ENCODE measurements around the gene B2M.
"Not testable (repeated sequence)": the region's sequence is repeated elsewhere in the genome, so short reads cannot be mapped to it uniquely, and the experiment has no call there.

B2M gene

DNA sequence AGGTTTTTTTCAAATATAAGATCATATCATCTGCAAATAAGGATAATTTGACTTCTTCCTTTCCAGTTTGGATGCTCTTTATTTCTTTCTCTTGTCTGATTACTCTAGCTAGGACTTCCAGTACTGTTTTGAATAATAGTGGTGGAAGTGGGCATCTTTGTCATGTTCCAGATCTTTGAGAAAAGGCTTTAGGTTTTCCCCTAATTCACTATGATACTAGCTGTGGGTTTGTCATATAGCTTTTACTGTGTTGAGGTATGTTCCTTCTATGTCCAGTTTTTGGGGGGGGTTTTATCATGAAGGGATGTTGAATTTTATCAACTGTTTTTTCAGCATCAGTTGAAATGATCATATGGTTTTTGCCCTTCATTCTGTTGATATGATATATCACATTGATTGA, 10.6 kb upstream of the B2M start:
- DNase-seq: not testable (repeated sequence)

GRCh38 chr15:44705986-44706385, 5.3 kb upstream of the B2M start:
- no peak for DNase-seq

GRCh38 chr15:44706401-44706800, 4.9 kb upstream of the B2M start:
- no peak for DNase-seq

DNA sequence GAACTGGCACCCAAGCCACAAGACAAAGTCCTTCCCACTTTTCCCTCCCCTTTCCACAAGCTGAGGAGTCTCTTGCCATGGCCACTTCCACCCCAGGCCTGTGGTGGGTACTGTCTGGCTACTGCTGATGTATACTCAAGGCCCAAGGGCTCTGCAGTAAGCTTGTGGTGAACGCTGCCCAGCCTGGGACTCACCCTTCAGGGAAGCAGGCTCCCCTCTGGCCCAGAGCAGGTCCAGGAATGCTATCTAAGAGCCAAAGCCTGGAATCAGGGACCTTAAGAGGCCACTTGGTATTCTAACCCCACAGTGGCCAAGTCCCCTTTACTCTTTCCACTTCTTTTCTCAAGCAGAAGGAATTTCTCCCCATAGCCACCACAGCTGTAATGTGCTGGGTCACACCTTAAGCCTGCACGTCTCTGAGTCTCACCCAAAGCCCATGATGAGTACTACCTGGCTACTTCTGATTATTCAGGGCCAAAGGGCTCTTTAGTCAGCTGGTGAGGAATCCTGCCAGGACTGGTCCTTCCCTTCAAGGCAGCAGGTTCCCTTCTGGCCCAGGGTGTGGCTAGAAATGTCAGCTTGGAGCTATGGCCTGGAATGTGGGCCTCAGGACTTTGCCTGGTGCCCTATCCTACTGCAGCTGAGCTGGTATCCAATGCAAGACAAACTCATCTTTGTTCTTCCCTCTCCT, 4.2 kb upstream of the B2M start:
- DNase-seq: no peak

- peak; percentile 49 for DNase-seq
These were observed 851 bp upstream of the B2M start for GRCh38 chr15:44710236-44711095.

GRCh38 chr15:44711743-44712345, 527 bp downstream of the B2M start:
- peak; percentile 54 for DNase-seq

GRCh38 chr15:44712346-44713005, 1.2 kb downstream of the B2M start:
- DNase-seq: peak; percentile 61

GRCh38 chr15:44713006-44713966, 2.0 kb downstream of the B2M start:
- no peak for DNase-seq

DNA sequence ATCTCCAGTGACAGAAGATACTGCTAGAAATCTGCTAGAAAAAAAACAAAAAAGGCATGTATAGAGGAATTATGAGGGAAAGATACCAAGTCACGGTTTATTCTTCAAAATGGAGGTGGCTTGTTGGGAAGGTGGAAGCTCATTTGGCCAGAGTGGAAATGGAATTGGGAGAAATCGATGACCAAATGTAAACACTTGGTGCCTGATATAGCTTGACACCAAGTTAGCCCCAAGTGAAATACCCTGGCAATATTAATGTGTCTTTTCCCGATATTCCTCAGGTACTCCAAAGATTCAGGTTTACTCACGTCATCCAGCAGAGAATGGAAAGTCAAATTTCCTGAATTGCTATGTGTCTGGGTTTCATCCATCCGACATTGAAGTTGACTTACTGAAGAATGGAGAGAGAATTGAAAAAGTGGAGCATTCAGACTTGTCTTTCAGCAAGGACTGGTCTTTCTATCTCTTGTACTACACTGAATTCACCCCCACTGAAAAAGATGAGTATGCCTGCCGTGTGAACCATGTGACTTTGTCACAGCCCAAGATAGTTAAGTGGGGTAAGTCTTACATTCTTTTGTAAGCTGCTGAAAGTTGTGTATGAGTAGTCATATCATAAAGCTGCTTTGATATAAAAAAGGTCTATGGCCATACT, 4.0 kb downstream of the B2M start:
- no peak for DNase-seq

- no peak for DNase-seq
These were observed 4.5 kb downstream of the B2M start for GRCh38 chr15:44715797-44716334.

GRCh38 chr15:44716983-44717602, 5.8 kb downstream of the B2M start:
- no peak for DNase-seq

- DNase-seq: no peak
These were observed 7.0 kb downstream of the B2M start for GRCh38 chr15:44718180-44718926.

GRCh38 chr15:44718927-44719292, 7.6 kb downstream of the B2M start:
- DNase-seq: no peak

DNA sequence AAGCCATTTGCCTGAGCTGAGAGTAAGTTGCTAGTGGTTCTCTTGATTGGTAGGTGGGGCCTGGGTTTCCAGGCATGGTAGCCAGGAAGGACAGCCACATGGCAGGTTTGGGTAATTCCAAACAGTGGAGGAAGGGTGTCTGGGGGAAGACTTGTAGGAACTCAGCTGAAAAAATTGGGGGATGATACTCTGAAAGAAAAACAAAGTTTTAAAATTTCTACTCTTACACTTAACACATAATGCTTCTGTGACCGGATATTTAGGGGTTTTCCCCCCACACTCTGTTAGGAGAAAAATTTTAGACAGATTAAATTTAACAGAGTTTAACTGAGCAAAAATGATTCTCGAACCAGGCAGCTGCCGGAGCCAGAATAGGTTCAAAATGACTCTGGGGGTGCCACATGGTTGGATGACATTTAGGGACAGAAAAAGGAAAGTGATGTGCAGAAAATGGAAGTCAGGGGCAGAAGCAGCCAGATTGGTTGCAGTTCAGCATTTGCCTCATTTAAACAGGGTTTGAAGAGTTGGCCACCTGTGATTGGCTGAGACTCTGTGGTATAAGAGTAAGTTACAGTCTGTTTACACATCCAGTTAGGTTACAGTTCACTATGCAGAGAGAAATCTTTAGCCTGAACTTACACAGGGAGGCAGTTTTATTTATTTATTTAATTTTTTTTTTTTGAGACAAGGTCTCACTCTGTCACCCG, 8.1 kb downstream of the B2M start:
- DNase-seq: no peak

DNA sequence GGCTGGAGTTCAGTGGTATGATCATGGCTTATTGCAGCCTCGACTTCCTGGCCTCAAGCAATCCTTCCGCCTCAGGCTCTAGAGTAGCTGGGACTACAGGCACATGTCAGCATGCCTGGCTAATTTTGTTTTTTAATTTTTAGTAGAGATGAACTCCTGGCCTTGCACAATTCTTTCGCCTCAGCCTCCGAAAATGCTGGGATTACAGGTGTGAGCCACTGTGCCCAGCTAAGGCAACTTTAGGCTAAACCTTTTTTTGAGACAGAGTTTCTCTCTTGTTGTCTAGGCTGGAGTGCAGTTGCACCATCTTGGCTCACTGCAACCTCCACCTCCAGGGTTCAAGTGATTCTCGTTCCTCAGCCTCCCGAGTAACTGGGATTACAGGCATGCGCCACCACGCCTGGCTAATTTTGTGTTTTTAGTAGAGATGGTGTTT, 8.7 kb downstream of the B2M start:
- DNase-seq: not testable (repeated sequence)

DNA sequence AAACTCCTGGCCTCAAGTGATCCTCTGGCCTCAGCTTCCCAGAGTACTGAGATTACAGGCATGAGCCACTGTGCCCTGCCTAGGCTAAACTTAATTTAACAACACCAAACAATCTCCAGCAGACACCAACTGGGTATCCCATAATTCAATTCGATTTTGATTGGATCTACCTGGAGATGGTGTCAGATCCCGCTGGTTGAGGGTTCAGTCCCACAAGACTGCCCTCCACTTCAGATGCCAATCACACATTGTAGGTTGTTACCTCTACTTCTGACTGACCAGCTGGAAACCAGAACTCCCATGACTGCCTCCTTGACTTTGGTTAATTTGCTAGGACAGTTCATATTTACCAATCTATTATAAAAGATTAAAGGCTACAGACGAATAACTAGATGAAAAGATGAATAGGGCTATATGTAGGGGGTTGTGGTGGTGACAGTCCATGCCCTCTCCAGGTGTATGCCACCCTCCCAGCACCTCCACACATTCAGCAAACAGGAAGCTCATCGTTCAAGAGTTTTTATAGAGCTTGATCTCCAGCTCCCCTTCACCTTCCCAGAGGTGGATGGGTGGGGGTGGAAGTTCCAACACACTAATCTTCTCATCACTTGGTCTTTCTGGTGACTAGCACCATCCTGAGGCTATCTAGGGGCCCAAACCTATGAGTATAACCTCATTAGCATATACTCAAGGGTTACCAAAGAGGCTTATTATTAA, 9.3 kb downstream of the B2M start:
- no peak for DNase-seq

DNA sequence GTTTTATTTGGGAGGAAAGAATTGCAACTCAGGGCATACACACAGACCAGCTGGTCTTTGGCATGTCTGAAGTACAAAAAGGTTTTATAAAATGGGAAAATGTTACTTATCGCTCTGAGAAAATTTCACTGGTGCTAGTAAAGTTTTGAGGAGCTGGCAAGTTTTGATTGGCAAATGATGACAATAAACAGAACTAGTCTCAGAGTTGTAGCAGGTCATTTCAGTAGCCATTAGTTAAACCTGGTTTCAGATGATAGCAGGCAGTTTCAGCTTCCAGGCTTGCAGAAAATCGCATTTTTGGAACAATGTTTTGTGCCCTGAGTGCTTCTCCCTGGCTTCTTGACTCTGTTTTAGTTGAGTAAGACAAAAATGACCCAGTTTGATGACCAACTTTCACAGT, 10.7 kb downstream of the B2M start:
- DNase-seq: no peak

DNA sequence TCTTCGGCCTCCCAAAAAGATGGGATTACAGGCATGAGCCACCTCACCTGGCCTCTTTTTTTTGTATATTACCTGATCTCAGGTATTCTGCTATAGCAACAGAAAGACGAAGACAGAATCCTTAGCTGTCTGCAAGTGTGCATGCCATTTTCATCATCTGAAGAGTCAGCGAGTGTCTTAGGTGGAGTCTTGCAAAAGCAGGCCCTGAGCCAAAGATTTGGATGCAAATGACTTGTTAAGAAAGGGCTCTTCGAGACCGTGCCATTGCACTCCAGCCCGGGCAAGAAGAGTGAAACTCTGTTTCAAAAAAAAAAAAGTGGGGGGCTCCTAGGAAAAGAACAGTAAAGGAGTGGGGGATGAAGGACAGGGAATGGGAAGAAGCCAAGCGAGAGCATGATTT, 14.8 kb downstream of the B2M start:
- no peak for DNase-seq
